ENCODE measurements around the gene CXCL14. TPM values are rescaled to one million over a fixed set of nuclear protein-coding genes. Genes with fewer than 3 reads are reported as not detected.

The CXCL14 gene
- polyA plus RNA-seq, 4 donors = 4.9 to 163 (median 41.7) TPM

DNA sequence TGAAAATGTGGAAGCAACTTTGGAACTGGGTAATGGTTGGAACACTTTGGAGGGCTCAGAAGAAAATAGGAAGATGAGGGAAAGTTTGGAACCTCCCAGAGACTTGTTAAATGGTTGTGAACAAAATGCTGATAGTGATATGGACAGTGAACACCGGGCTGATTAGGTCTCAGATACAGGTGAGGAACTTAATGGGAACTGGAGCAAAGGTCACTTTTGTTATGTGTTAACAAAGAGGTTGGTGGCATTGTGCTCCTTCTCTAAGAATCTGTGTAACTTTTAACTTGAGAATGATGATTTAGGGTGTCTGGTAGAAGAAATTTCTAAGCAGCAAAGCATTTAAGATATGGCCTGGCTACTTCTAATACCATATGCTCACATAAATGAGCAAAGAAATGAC, 36.4 kb upstream of the CXCL14 start:
- DNase-seq (peak in 1 of 2 donors; percentile 58), FAIRE-seq (no peak)
- Histone ChIP-seq H3K27me3 (ENCODE audit: control insufficient read depth in 3 of 3, insufficient read depth in 3 of 3, low read length in 3 of 3) (no peaks in the 10 kb centered on the region), H3K4me1 (ENCODE audit: control insufficient read depth in 3 of 3, insufficient read depth in 2 of 3, low read depth in 1 of 3, low read length in 2 of 3) (no peaks in the 10 kb centered on the region), H3K36me3 (ENCODE audit: control insufficient read depth in 3 of 3, insufficient read depth in 2 of 3, low read depth in 1 of 3, low read length in 3 of 3) (no peaks in the 10 kb centered on the region), H3K9me3 (ENCODE audit: control insufficient read depth in 2 of 2, insufficient read depth in 1 of 2, low read depth in 1 of 2, low read length in 1 of 2) (peaks cover 0 to 17% of the 10 kb centered on the region in 2 donors), H3K27ac (ENCODE audit: low read depth in 1 of 3, low read length in 2 of 3) (no peak overlapping the region), H3K4me3 (ENCODE audit: low read depth in 1 of 3, low read length in 3 of 3) (no peak overlapping the region)
- 15 to 60% (median 21%) methylated on average over 1 of the region's 1 CpG for WGBS, 3 donors

DNA sequence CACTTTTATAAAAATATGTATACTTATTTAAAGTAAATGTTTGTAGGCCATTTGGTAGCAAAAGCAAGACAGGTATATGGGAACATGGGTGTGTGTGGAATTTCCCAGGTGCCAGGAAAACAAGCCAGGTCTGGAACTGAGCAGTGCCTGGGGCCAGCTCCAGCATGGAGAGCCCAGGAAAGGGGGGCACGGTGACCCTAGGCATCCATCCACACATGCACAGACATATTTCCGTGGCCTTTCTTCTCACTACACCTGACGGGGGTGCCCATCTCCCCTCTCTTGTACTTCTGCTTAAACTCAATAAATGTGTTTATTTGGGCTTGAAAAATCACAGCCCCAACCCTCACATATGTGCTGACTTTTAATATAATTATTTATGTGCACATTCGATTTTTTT, 31.2 kb upstream of the CXCL14 start:
- no peaks in the 10 kb centered on the region for H3K4me1 ChIP-seq (ENCODE audit: control insufficient read depth in 3 of 3, insufficient read depth in 2 of 3, low read depth in 1 of 3, low read length in 2 of 3)
- 73 to 79% (median 74%) methylated on average over 4 of the region's 4 CpGs for WGBS, 3 donors
- no peaks in the 10 kb centered on the region for H3K27me3 ChIP-seq (ENCODE audit: control insufficient read depth in 3 of 3, insufficient read depth in 3 of 3, low read length in 3 of 3)
- DNase-seq = no peak
- H3K27ac ChIP-seq (ENCODE audit: low read depth in 1 of 3, low read length in 2 of 3) = no peak overlapping the region
- no peak for FAIRE-seq
- H3K36me3 ChIP-seq (ENCODE audit: control insufficient read depth in 3 of 3, insufficient read depth in 2 of 3, low read depth in 1 of 3, low read length in 3 of 3) = no peaks in the 10 kb centered on the region
- no peak overlapping the region for H3K4me3 ChIP-seq (ENCODE audit: low read depth in 1 of 3, low read length in 3 of 3)
- no peaks in the 10 kb centered on the region for H3K9me3 ChIP-seq (ENCODE audit: control insufficient read depth in 2 of 2, insufficient read depth in 1 of 2, low read depth in 1 of 2, low read length in 1 of 2)

DNA sequence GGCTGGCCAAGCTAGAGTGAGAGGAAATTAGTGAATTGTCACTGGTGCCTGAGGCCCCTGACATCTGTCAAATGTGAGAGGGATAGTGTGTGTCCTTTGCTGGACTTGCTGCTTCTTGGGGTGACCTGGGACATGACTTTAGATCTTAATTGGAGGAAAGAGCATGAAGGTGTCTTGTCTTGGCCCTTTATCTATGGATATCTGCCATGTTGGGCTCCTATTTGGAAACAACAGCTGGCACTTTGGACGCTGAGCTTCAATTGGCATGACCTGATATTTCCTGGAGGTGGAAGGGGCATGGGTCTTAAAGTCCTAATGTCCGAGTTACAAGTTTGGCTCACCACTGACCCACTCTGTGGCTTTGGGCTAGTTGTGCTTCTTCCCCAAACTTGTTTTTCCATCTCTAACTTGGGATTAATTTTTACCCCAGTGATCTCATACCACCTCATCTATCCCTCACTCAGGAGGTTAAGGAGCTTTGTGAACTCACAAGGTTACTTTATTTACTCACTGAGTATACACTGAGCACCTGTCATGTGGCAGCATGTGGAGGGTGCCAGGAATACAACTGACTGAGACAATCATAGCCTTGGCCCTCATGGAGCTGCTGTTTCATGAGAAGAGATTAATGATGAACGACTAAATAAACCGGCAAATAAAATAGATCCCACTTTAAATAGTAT, 30.1 kb upstream of the CXCL14 start:
- Histone ChIP-seq H3K4me3 (ENCODE audit: low read depth in 1 of 3, low read length in 3 of 3) (no peak overlapping the region), H3K27ac (ENCODE audit: low read depth in 1 of 3, low read length in 2 of 3) (no peak overlapping the region), H3K4me1 (ENCODE audit: control insufficient read depth in 3 of 3, insufficient read depth in 2 of 3, low read depth in 1 of 3, low read length in 2 of 3) (peaks cover 0 to 4% (median 0%) of the 10 kb centered on the region in 3 donors), H3K9me3 (ENCODE audit: control insufficient read depth in 2 of 2, insufficient read depth in 1 of 2, low read depth in 1 of 2, low read length in 1 of 2) (no peaks in the 10 kb centered on the region), H3K36me3 (ENCODE audit: control insufficient read depth in 3 of 3, insufficient read depth in 2 of 3, low read depth in 1 of 3, low read length in 3 of 3) (no peaks in the 10 kb centered on the region), H3K27me3 (ENCODE audit: control insufficient read depth in 3 of 3, insufficient read depth in 3 of 3, low read length in 3 of 3) (no peaks in the 10 kb centered on the region)
- DNase-seq = no peak
- 77 to 85% (median 82%) methylated on average over 4 of the region's 4 CpGs for WGBS, 3 donors
- FAIRE-seq = no peak

DNA sequence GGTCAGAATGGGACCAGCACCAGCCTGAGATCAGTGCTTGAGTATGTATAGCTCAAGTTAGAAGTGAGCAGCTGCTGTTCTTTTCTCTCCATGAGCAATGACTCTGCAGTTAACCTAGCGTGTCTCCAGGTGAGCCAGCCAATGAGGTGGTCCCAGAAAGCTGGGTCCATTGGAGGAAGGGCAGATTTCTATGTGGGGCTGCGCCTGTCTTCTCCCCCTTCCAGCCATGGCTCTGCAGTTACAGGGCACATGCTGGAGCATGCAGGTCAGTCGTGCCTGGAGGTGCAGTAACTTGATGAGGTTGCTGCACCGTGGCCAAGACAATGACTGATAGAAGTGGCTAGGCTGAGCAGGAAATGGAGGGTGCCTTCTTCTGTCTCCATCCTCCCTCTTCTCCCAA, 29.6 kb upstream of the CXCL14 start:
- Histone ChIP-seq H3K9me3 (ENCODE audit: control insufficient read depth in 2 of 2, insufficient read depth in 1 of 2, low read depth in 1 of 2, low read length in 1 of 2) (no peaks in the 10 kb centered on the region), H3K27ac (ENCODE audit: low read depth in 1 of 3, low read length in 2 of 3) (no peak overlapping the region), H3K4me1 (ENCODE audit: control insufficient read depth in 3 of 3, insufficient read depth in 2 of 3, low read depth in 1 of 3, low read length in 2 of 3) (peaks cover 0 to 10% (median 0%) of the 10 kb centered on the region in 3 donors), H3K4me3 (ENCODE audit: low read depth in 1 of 3, low read length in 3 of 3) (no peak overlapping the region), H3K36me3 (ENCODE audit: control insufficient read depth in 3 of 3, insufficient read depth in 2 of 3, low read depth in 1 of 3, low read length in 3 of 3) (no peaks in the 10 kb centered on the region), H3K27me3 (ENCODE audit: control insufficient read depth in 3 of 3, insufficient read depth in 3 of 3, low read length in 3 of 3) (no peaks in the 10 kb centered on the region)
- DNase-seq (no peak), FAIRE-seq (no peak)
- 64 to 74% (median 74%) methylated on average over 4 of the region's 4 CpGs for WGBS, 3 donors

DNA sequence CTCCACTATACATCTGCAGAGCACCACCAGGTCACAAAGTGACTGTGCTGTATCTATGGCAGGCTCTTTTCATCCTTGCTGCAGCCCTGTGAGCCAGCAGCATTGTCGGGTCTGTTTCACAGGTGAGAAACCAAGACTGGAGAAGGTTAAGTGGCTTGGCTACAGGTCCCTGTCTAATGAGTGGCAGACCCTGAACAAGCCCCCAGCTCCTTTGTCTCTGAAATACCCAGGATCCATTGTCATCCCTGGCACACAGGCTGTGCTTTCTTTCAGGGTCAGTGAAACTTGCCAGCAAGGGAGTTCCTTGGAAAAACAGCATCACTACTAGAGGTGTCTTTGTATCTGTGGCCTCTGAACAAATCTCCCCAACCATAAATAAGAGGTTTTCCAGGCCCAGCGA, 27.6 kb upstream of the CXCL14 start:
- Histone ChIP-seq H3K27me3 (ENCODE audit: control insufficient read depth in 3 of 3, insufficient read depth in 3 of 3, low read length in 3 of 3) (no peaks in the 10 kb centered on the region), H3K36me3 (ENCODE audit: control insufficient read depth in 3 of 3, insufficient read depth in 2 of 3, low read depth in 1 of 3, low read length in 3 of 3) (no peaks in the 10 kb centered on the region), H3K27ac (ENCODE audit: low read depth in 1 of 3, low read length in 2 of 3) (no peak overlapping the region), H3K4me1 (ENCODE audit: control insufficient read depth in 3 of 3, insufficient read depth in 2 of 3, low read depth in 1 of 3, low read length in 2 of 3) (peaks cover 0 to 14% (median 0%) of the 10 kb centered on the region in 3 donors), H3K9me3 (ENCODE audit: control insufficient read depth in 2 of 2, insufficient read depth in 1 of 2, low read depth in 1 of 2, low read length in 1 of 2) (no peaks in the 10 kb centered on the region), H3K4me3 (ENCODE audit: low read depth in 1 of 3, low read length in 3 of 3) (no peak overlapping the region)
- no peak for DNase-seq
- FAIRE-seq = no peak
- 86 to 91% (median 91%) methylated on average over 2 of the region's 2 CpGs for WGBS, 3 donors

DNA sequence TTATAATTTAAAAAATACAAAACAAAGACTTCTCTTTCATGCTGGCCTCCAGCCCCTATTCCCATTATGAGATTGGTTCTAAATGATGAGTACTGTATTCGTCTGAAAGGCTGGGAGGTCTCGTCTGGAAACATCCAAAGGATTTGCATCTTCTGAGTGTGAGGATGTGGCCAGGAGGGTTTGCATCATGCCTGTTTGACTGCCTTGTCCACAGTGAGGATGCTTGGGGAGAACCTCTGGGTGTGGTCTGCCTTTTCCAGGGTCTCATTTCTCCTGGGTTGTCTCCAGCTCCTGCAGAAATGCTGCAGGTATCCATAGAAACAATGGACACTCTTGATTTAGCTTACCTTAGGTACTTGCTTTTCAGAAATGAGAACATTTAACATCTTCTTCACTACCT, 26.4 kb upstream of the CXCL14 start:
- Histone ChIP-seq H3K4me3 (ENCODE audit: low read depth in 1 of 3, low read length in 3 of 3) (no peak overlapping the region), H3K27me3 (ENCODE audit: control insufficient read depth in 3 of 3, insufficient read depth in 3 of 3, low read length in 3 of 3) (no peaks in the 10 kb centered on the region), H3K36me3 (ENCODE audit: control insufficient read depth in 3 of 3, insufficient read depth in 2 of 3, low read depth in 1 of 3, low read length in 3 of 3) (no peaks in the 10 kb centered on the region), H3K9me3 (ENCODE audit: control insufficient read depth in 2 of 2, insufficient read depth in 1 of 2, low read depth in 1 of 2, low read length in 1 of 2) (no peaks in the 10 kb centered on the region), H3K4me1 (ENCODE audit: control insufficient read depth in 3 of 3, insufficient read depth in 2 of 3, low read depth in 1 of 3, low read length in 2 of 3) (peaks cover 0 to 14% (median 0%) of the 10 kb centered on the region in 3 donors), H3K27ac (ENCODE audit: low read depth in 1 of 3, low read length in 2 of 3) (no peak overlapping the region)
- FAIRE-seq (no peak), DNase-seq (no peak)
- 76 to 98% (median 76%) methylated on average over 2 of the region's 2 CpGs for WGBS, 3 donors

DNA sequence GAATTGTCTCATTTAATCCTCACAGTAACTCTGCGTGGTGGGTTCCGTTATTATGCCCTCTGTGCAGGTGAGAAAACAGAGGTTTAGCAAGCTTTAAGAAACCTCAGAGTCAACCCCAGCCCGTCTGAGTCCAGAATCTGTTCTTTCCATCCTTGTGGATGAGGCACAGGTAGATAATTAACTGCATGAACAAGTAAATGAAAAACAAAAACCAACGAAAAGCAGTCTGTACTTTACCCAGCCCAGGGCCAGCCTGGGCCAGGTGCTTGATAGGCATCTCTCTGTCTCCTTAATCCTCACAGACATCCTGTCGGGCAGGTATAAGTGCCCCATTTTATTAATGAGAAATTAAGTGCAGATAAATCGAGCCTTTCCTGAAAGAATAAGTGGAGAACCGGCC, 25.3 kb upstream of the CXCL14 start:
- WGBS, 3 donors = 13 to 66% (median 33%) methylated on average over 7 of the region's 7 CpGs
- no peak for FAIRE-seq

DNA sequence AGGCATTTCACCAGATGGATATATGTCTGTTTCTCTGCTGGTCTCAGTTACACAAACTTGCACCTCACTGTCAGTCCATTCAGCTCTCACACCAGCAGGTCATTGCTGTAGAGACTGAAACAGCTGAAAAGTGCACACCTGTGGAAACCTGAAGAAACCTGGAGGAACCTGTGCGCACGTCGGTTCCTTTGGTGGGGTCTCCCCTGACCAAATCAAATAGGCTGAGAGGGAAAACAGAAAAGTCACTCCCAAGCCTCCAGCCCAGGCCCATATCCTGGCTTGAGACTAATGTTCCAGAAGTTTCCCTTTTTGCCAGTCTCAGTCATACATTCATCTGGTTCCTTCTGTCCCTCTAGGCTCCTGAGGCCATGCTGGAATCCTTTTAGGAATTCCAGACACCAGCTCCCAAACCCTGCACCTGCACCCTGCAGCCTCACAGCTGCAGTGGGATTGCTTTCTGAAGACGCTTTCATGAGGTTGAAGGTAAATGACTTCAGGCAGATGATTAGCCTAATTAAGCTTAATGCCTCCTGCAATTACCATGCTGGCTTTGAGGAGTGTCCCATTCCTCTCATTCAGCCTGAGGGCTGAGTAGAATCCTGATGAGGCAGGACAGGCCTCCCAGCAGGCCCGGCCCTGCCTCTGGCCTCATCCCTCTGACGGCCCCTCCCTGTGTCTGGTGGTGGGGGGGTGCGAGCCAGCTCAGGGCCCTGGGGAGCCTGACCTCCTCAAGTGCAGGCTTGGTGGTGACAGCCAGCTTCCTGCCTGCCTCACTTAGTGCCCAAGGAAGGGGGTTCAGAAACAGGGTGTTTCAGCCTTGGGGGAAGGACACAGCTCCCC, 24.3 kb upstream of the CXCL14 start:
- Histone ChIP-seq H3K27me3 (ENCODE audit: control insufficient read depth in 3 of 3, insufficient read depth in 3 of 3, low read length in 3 of 3) (no peaks in the 10 kb centered on the region), H3K36me3 (ENCODE audit: control insufficient read depth in 3 of 3, insufficient read depth in 2 of 3, low read depth in 1 of 3, low read length in 3 of 3) (no peaks in the 10 kb centered on the region), H3K4me3 (ENCODE audit: low read depth in 1 of 3, low read length in 3 of 3) (no peak overlapping the region), H3K4me1 (ENCODE audit: control insufficient read depth in 3 of 3, insufficient read depth in 2 of 3, low read depth in 1 of 3, low read length in 2 of 3) (peaks cover 0 to 14% (median 0%) of the 10 kb centered on the region in 3 donors), H3K27ac (ENCODE audit: low read depth in 1 of 3, low read length in 2 of 3) (no peak overlapping the region), H3K9me3 (ENCODE audit: control insufficient read depth in 2 of 2, insufficient read depth in 1 of 2, low read depth in 1 of 2, low read length in 1 of 2) (no peaks in the 10 kb centered on the region)
- FAIRE-seq (no peak), DNase-seq (peak in 1 of 2 donors; percentile 14)
- 49 to 73% (median 58%) methylated on average over 7 of the region's 7 CpGs for WGBS, 3 donors

More for the DNA sequence above, 25.3 kb upstream of the CXCL14 start:
- no peak overlapping the region for H3K27ac ChIP-seq (ENCODE audit: low read depth in 1 of 3, low read length in 2 of 3)
- H3K9me3 ChIP-seq (ENCODE audit: control insufficient read depth in 2 of 2, insufficient read depth in 1 of 2, low read depth in 1 of 2, low read length in 1 of 2) = no peaks in the 10 kb centered on the region
- H3K36me3 ChIP-seq (ENCODE audit: control insufficient read depth in 3 of 3, insufficient read depth in 2 of 3, low read depth in 1 of 3, low read length in 3 of 3) = no peaks in the 10 kb centered on the region
- no peaks in the 10 kb centered on the region for H3K27me3 ChIP-seq (ENCODE audit: control insufficient read depth in 3 of 3, insufficient read depth in 3 of 3, low read length in 3 of 3)
- H3K4me3 ChIP-seq (ENCODE audit: low read depth in 1 of 3, low read length in 3 of 3) = no peak overlapping the region
- peak; percentile 33 to 42 for DNase-seq
- peaks cover 0 to 14% (median 0%) of the 10 kb centered on the region in 3 donors for H3K4me1 ChIP-seq (ENCODE audit: control insufficient read depth in 3 of 3, insufficient read depth in 2 of 3, low read depth in 1 of 3, low read length in 2 of 3)
